HepG2 (cell line): ENCODE data around the gene PFN1. TPM values are rescaled to one million over a fixed set of nuclear protein-coding genes. Genes with fewer than 3 reads are reported as not detected.

ENCODE experiments used
- ATF2 ChIP-seq: sonication (generic); formaldehyde crosslinking; IDR thresholded peaks from 2 replicates; pipeline ENCODE4 v1.4.0; 2020; ENCODE audit warnings: missing genetic modification reagents
- E2F1 ChIP-seq: sonication (generic); formaldehyde crosslinking; IDR thresholded peaks from 2 replicates; pipeline ENCODE4 v1.5.0; 2020; ENCODE audit warnings: missing genetic modification reagents
- FOXK2 ChIP-seq: fragments of 450-650 bp; IDR thresholded peaks from 2 replicates; pipeline ENCODE4 v1.6.1; 2016
- HOXA3 ChIP-seq: sonication (generic); formaldehyde crosslinking; IDR thresholded peaks from 2 replicates; pipeline ENCODE4 v1.5.0; 2020; ENCODE audit warnings: missing genetic modification reagents
- MED13 ChIP-seq: sonication (generic); formaldehyde crosslinking; IDR thresholded peaks from 2 replicates; pipeline ENCODE4 v1.5.0; 2020; ENCODE audit warnings: missing genetic modification reagents
- PAXIP1 ChIP-seq: sonication (generic); formaldehyde crosslinking; conservative IDR thresholded peaks from 2 replicates; pipeline ENCODE4 v1.4.0; 2020; ENCODE audit warnings: mild to moderate bottlenecking, missing genetic modification reagents, moderate library complexity
- PBX3 ChIP-seq: sonication (generic); formaldehyde crosslinking; IDR thresholded peaks from 2 replicates; pipeline ENCODE4 v1.8.1; 2023; ENCODE audit warnings: missing genetic modification reagents, inconsistent platforms, borderline replicate concordance
- PHF20 ChIP-seq: sonication (generic); formaldehyde crosslinking; IDR thresholded peaks from 2 replicates; pipeline ENCODE4 v1.5.0; 2020; ENCODE audit warnings: mild to moderate bottlenecking, missing genetic modification reagents
- PLRG1 ChIP-seq: fragments of 450-650 bp; conservative IDR thresholded peaks from 2 replicates; pipeline ENCODE4 v1.6.1; 2016
- RARA ChIP-seq: IDR thresholded peaks from 2 replicates; pipeline ENCODE4 v1.6.1; 2016; ENCODE audit warnings: missing genetic modification reagents, missing compliant biosample characterization
- SMARCE1 ChIP-seq: fragments of 450-650 bp; IDR thresholded peaks from 2 replicates; pipeline ENCODE4 v1.6.1; 2017; ENCODE audit warnings: borderline replicate concordance
- SRSF4 ChIP-seq: fragments of 200-400 bp; formaldehyde crosslinking; IDR thresholded peaks from one replicate; pipeline ENCODE4 v1.6.1; 2018; ENCODE audit warnings: mild to moderate bottlenecking, low read depth, low read length, moderate library complexity; ENCODE audit not compliant: poor library complexity, severe bottlenecking
- ZEB1 ChIP-seq: IDR thresholded peaks from 2 replicates; pipeline ENCODE4 v1.6.1; 2012; ENCODE audit warnings: mild to moderate bottlenecking, low read depth, inconsistent platforms; ENCODE audit not compliant: insufficient replicate concordance
- ZFP41 ChIP-seq: sonication (generic); formaldehyde crosslinking; IDR thresholded peaks from 2 replicates; pipeline ENCODE4 v1.4.0; 2020; ENCODE audit warnings: mild to moderate bottlenecking, missing genetic modification reagents, borderline replicate concordance
- ZNF20 ChIP-seq: sonication (generic); formaldehyde crosslinking; IDR thresholded peaks from 2 replicates; pipeline ENCODE4 v1.4.0; 2020; ENCODE audit warnings: mild to moderate bottlenecking, moderate library complexity, missing genetic modification reagents
- ZNF251 ChIP-seq: sonication (generic); formaldehyde crosslinking; IDR thresholded peaks from 2 replicates; pipeline ENCODE4 v1.9.0; 2021; ENCODE audit warnings: mild to moderate bottlenecking, missing genetic modification reagents
- ZNF253 ChIP-seq: sonication (generic); formaldehyde crosslinking; IDR thresholded peaks from 2 replicates; pipeline ENCODE4 v1.8.0; 2022; ENCODE audit warnings: mild to moderate bottlenecking, missing genetic modification reagents, borderline replicate concordance
- ZNF3 ChIP-seq: IDR thresholded peaks from 2 replicates; pipeline ENCODE4 v1.7.0; 2017; ENCODE audit warnings: inconsistent platforms
- ZNF710 ChIP-seq: sonication (generic); formaldehyde crosslinking; IDR thresholded peaks from 2 replicates; pipeline ENCODE4 v1.5.0; 2020; ENCODE audit warnings: mild to moderate bottlenecking, missing genetic modification reagents, borderline replicate concordance
- ZNF83 ChIP-seq: sonication (generic); formaldehyde crosslinking; IDR thresholded peaks from 2 replicates; pipeline ENCODE4 v1.4.0; 2020; ENCODE audit warnings: missing genetic modification reagents, mild to moderate bottlenecking, borderline replicate concordance
- ZNF841 ChIP-seq: sonication (generic); formaldehyde crosslinking; IDR thresholded peaks from 2 replicates; pipeline ENCODE4 v1.8.1; 2023; ENCODE audit warnings: missing genetic modification reagents, borderline replicate concordance
- polyA plus RNA-seq, 8 experiments: library from polyadenylated mRNA; depleted of rRNA in 3 of 8; stranded (reverse) in 7 of 8; unstranded in 1 of 8; fragments of >200 nt; fragmentation: Illumina TruSeq in 4 of 8; extraction: Trizol in 4 of 8; gene quantifications; 2 replicates each; pipeline versions ENCODE4 v1.2.1 to v1.2.3, GENCODE V29; 2011 to 2016; ENCODE audit warnings: low read depth in 4 of 8, missing spikeins in 1 of 8, mixed read lengths in 1 of 8; ENCODE audit not compliant: insufficient read depth in 1 of 8
- total RNA-seq, 5 experiments: library from RNA; depleted of rRNA; stranded (reverse); fragments of >200 nt; fragmentation: Illumina TruSeq; extraction: Trizol; gene quantifications; 2 replicates each; pipeline ENCODE4 v1.2.3, GENCODE V29; 2016; ENCODE audit warnings: low read depth in 1 of 5

Gene PFN1
- total and polyA plus RNA-seq, 2 of the 13 experiments (the other 11 are each of a cell fraction or from before 2014, with no cell fraction given): 494 to 613 TPM

GRCh38 chr17:4939796-4940554 is 8.4 kb downstream of the PFN1 start, which contains the start of the genes RNF167 and SLC25A11 (continued):
- TF ChIP-seq ZNF710 (no peak), FOXK2 (peak; percentile 66; the same call in 1 of the 2 replicates), ZNF3 (CRISPR knock-in tag) (no peak; the same call in 1 of the 2 replicates), SMARCE1 (no peak), RARA (CRISPR knock-in tag) (no peak; the same call in 1 of the 2 replicates), MED13 (CRISPR knock-in tag) (peak; percentile 71; the same call in 1 of the 2 replicates), ZNF20 (CRISPR knock-in tag) (no peak), HOXA3 (CRISPR knock-in tag) (peak; percentile 71), ZNF251 (no peak), ZNF83 (CRISPR knock-in tag) (no peak), ATF2 (no peak), PBX3 (no peak), PLRG1 (no peak), ZNF841 (CRISPR knock-in tag) (no peak), E2F1 (CRISPR knock-in tag) (peak; percentile 82), SRSF4 (no peak), PHF20 (CRISPR knock-in tag) (peak; percentile 69; the same call in 1 of the 2 replicates), PAXIP1 (CRISPR knock-in tag) (peak; percentile 40; the same call in 1 of the 2 replicates), ZEB1 (no peak), ZNF253 (no peak), ZFP41 (no peak)
